Measurements from ENCODE around the gene AURKB.

GRCh38 chr17:8173871-8174322 lies 36.5 kb downstream of the AURKB start:
- TF ChIP-seq POLR2A (IDR thresholded peaks at IDR 0.05) (no peak), CTCF (IDR thresholded peaks at IDR 0.05) (no peak)
